ENCODE results near the gene OR5H6.
"Not testable (repeated sequence)": the region's sequence is repeated elsewhere in the genome, so short reads cannot be mapped to it uniquely, and the experiment has no call there.

GRCh38 chr3:98256026-98256425 is 8.0 kb upstream of the OR5H6 start:
- TF ChIP-seq, protein P1, sequence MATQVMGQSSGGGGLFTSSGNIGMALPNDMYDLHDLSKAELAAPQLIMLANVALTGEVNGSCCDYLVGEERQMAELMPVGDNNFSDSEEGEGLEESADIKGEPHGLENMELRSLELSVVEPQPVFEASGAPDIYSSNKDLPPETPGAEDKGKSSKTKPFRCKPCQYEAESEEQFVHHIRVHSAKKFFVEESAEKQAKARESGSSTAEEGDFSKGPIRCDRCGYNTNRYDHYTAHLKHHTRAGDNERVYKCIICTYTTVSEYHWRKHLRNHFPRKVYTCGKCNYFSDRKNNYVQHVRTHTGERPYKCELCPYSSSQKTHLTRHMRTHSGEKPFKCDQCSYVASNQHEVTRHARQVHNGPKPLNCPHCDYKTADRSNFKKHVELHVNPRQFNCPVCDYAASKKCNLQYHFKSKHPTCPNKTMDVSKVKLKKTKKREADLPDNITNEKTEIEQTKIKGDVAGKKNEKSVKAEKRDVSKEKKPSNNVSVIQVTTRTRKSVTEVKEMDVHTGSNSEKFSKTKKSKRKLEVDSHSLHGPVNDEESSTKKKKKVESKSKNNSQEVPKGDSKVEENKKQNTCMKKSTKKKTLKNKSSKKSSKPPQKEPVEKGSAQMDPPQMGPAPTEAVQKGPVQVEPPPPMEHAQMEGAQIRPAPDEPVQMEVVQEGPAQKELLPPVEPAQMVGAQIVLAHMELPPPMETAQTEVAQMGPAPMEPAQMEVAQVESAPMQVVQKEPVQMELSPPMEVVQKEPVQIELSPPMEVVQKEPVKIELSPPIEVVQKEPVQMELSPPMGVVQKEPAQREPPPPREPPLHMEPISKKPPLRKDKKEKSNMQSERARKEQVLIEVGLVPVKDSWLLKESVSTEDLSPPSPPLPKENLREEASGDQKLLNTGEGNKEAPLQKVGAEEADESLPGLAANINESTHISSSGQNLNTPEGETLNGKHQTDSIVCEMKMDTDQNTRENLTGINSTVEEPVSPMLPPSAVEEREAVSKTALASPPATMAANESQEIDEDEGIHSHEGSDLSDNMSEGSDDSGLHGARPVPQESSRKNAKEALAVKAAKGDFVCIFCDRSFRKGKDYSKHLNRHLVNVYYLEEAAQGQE (IDR thresholded peaks at IDR 0.05; ENCODE audit: borderline replicate concordance) = not testable (repeated sequence)
- TF ChIP-seq MXI1 (conservative IDR thresholded peaks at IDR 0.05; ENCODE audit: poor library complexity, severe bottlenecking); TAF1 (IDR thresholded peaks at IDR 0.05; ENCODE audit: low read depth); EP300 (conservative IDR thresholded peaks at IDR 0.05; ENCODE audit: poor library complexity, severe bottlenecking); EZH2 (IDR thresholded peaks at IDR 0.05; ENCODE audit: borderline replicate concordance, insufficient read depth, low read length, poor library complexity, severe bottlenecking): not testable (repeated sequence)
- TF ChIP-seq, protein P2, sequence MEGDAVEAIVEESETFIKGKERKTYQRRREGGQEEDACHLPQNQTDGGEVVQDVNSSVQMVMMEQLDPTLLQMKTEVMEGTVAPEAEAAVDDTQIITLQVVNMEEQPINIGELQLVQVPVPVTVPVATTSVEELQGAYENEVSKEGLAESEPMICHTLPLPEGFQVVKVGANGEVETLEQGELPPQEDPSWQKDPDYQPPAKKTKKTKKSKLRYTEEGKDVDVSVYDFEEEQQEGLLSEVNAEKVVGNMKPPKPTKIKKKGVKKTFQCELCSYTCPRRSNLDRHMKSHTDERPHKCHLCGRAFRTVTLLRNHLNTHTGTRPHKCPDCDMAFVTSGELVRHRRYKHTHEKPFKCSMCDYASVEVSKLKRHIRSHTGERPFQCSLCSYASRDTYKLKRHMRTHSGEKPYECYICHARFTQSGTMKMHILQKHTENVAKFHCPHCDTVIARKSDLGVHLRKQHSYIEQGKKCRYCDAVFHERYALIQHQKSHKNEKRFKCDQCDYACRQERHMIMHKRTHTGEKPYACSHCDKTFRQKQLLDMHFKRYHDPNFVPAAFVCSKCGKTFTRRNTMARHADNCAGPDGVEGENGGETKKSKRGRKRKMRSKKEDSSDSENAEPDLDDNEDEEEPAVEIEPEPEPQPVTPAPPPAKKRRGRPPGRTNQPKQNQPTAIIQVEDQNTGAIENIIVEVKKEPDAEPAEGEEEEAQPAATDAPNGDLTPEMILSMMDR (IDR thresholded peaks at IDR 0.05; ENCODE audit: poor library complexity, severe bottlenecking) = not testable (repeated sequence)

Measured in neural cell (in vitro differentiated cells).